Measurements from ENCODE around the gene EXOC2. TPM values are rescaled to one million over a fixed set of nuclear protein-coding genes. Genes with fewer than 3 reads are reported as not detected.

Gene EXOC2
- total and polyA plus RNA-seq, 2 of the 13 experiments (the other 11 are each of a cell fraction or from before 2014, with no cell fraction given) = 12.6 to 22.9 TPM

DNA sequence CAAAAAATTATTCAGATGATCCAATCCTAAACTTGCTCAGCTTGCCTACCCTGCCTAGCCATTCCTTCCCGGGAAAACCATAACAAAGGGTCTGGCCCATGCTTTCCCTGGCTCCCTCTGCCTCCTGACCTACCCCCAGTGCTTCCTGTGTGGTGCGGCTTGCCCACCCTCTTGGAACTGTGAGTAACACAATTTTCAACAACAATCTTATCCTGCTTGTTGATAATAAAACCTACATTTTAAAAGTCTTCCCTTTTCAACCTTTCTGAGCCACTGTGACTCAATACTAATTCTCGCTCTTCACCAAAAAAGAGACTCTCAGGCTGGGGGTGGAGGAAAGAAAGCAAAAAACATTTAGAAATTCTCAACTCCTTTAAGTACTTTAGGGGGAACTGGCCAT is 18.0 kb downstream of the EXOC2 start (continued):
- TF ChIP-seq, protein P1, sequence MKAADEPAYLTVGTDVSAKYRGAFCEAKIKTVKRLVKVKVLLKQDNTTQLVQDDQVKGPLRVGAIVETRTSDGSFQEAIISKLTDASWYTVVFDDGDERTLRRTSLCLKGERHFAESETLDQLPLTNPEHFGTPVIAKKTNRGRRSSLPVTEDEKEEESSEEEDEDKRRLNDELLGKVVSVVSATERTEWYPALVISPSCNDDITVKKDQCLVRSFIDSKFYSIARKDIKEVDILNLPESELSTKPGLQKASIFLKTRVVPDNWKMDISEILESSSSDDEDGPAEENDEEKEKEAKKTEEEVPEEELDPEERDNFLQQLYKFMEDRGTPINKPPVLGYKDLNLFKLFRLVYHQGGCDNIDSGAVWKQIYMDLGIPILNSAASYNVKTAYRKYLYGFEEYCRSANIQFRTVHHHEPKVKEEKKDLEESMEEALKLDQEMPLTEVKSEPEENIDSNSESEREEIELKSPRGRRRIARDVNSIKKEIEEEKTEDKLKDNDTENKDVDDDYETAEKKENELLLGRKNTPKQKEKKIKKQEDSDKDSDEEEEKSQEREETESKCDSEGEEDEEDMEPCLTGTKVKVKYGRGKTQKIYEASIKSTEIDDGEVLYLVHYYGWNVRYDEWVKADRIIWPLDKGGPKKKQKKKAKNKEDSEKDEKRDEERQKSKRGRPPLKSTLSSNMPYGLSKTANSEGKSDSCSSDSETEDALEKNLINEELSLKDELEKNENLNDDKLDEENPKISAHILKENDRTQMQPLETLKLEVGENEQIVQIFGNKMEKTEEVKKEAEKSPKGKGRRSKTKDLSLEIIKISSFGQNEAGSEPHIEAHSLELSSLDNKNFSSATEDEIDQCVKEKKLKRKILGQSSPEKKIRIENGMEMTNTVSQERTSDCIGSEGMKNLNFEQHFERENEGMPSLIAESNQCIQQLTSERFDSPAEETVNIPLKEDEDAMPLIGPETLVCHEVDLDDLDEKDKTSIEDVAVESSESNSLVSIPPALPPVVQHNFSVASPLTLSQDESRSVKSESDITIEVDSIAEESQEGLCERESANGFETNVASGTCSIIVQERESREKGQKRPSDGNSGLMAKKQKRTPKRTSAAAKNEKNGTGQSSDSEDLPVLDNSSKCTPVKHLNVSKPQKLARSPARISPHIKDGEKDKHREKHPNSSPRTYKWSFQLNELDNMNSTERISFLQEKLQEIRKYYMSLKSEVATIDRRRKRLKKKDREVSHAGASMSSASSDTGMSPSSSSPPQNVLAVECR (CRISPR knock-in tag; IDR thresholded peaks at IDR 0.05; ENCODE audit: borderline replicate concordance) = no peak
- no peak for TF ChIP-seq ZNF710 (CRISPR knock-in tag; IDR thresholded peaks at IDR 0.05; ENCODE audit: borderline replicate concordance)
- TF ChIP-seq ARNTL (CRISPR knock-in tag; IDR thresholded peaks at IDR 0.05) = no peak
- no peak for TF ChIP-seq DNMT3B (CRISPR knock-in tag; conservative IDR thresholded peaks at IDR 0.05)
- TF ChIP-seq HNF1A (IDR thresholded peaks at IDR 0.05; ENCODE audit: low read depth) = no peak
- no peak for TF ChIP-seq HNF1A (CRISPR knock-in tag; IDR thresholded peaks at IDR 0.05; ENCODE audit: borderline replicate concordance)
- TF ChIP-seq ZNF253 (CRISPR knock-in tag; IDR thresholded peaks at IDR 0.05; ENCODE audit: borderline replicate concordance) = no peak
- TF ChIP-seq SNRNP70 (IDR thresholded peaks at IDR 0.05; ENCODE audit: low read depth, low read length) = no peak
- no peak for TF ChIP-seq ZNF367 (CRISPR knock-in tag; IDR thresholded peaks at IDR 0.05; ENCODE audit: borderline replicate concordance)

Data from HepG2 (cell line).